Spinal cord (tissue), 10 donors: ENCODE measurements around the gene EIF2B5. TPM values are rescaled to one million over a fixed set of nuclear protein-coding genes. Genes with fewer than 3 reads are reported as not detected.
A peak's percentile ranks its signal among the peaks of the same experiment; 100 is the strongest.
"Not testable (repeated sequence)": the region's sequence is repeated elsewhere in the genome, so short reads cannot be mapped to it uniquely, and the experiment has no call there.

Experiments used
- DNase-seq, 6 donors: peaks; one replicate each; pipeline versions ENCODE4 v3.0.0 to v3.0.0-alpha.2; 2013 to 2015; ENCODE audit warnings: low spot score in 6 of 6, low read depth in 4 of 6
- H3K27ac ChIP-seq: one replicate; pipeline ENCODE4 v1.5.1; 2013; ENCODE audit warnings: low read depth, low read length, control low read depth
- H3K27me3 ChIP-seq: one replicate; pipeline ENCODE4 v1.6.1; 2013; ENCODE audit warnings: low read length; ENCODE audit not compliant: control insufficient read depth, insufficient read depth
- H3K36me3 ChIP-seq: one replicate; pipeline ENCODE4 v1.6.1; 2013; ENCODE audit warnings: low read length; ENCODE audit not compliant: control insufficient read depth, insufficient read depth
- H3K4me1 ChIP-seq: one replicate; pipeline ENCODE4 v1.6.1; 2013; ENCODE audit warnings: low read length; ENCODE audit not compliant: control insufficient read depth, insufficient read depth
- H3K4me3 ChIP-seq: one replicate; pipeline ENCODE4 v1.5.1; 2013; ENCODE audit warnings: low read depth, low read length, control low read depth
- H3K9me3 ChIP-seq: one replicate; pipeline ENCODE4 v1.6.1; 2013; ENCODE audit warnings: low read length; ENCODE audit not compliant: control insufficient read depth, insufficient read depth
- WGBS: methylation state at CpG from one replicate; pipeline ENCODE4 v1.1.5; 2013; ENCODE audit warnings: missing lambda C conversion rate; ENCODE audit not compliant: insufficient coverage; 5-methylcytosine and 5-hydroxymethylcytosine counted together
- polyA plus RNA-seq, 2 donors: library from polyadenylated mRNA; unstranded; fragments of 120-200 nt; gene quantifications; one replicate each; pipeline ENCODE4 v1.2.1, GENCODE V29; 2013; ENCODE audit not compliant: insufficient read length in 2 of 2
- total RNA-seq, 2 donors: library from RNA; depleted of rRNA in 1 of 2; stranded (reverse); fragments of 120-200 nt in 1 of 2; fragments of >200 nt in 1 of 2; gene quantifications; one replicate each; pipeline versions ENCODE4 v1.2.3 to v1.2.4, GENCODE V29; 2013 to 2014
- donor health status: healthy.

Gene EIF2B5
- total and polyA plus RNA-seq, 4 donors, result 38.3 to 58.9 (median 45.8) TPM

DNA sequence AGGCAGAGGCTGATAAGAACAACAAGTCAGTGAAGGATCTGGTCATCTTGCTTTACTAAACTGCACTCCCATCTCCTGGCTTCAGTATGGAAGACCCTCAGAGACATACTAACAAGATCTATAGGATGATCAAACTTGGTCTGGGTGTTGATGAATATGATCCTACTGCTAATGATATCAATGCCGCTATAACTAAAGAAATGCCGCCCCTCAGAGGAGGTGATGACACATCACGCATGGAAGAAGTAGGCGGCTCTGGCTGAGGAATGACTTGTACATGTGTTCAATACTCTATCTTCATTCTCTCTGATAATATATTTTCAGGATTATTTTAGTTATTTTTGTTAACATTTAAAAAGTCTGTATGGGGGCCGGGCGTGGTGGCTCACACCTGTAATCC, 17.5 kb upstream of the EIF2B5 start:
- H3K27ac ChIP-seq, result no peak overlapping the region
- no CpG with 5 or more reads among the region's 6 CpGs for WGBS
- H3K27me3 ChIP-seq, result no peaks in the 10 kb centered on the region
- no peak overlapping the region for H3K4me3 ChIP-seq
- H3K36me3 ChIP-seq, result no peaks in the 10 kb centered on the region
- no peaks in the 10 kb centered on the region for H3K9me3 ChIP-seq
- no peaks in the 10 kb centered on the region for H3K4me1 ChIP-seq
- DNase-seq, result no peak

DNA sequence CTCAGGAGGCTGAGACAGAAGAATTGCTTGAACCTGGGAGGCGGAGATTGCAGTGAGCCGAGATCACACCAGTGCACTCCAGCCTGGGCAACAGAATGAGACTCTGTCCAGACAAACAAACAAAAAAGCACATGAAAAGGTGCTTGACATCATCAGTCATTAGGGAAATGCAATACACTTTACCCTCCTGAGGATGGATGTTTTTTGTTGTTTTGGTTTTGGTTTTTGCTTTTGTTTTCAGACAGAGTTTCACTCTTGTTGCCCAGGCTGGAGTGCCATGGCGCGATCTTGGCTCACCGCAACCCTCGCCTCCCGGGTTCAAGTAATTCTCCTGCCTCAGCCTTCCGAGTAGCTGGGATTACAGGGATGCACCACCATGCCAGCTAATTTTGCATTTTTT, 14.1 kb upstream of the EIF2B5 start:
- H3K27me3 ChIP-seq, DNase-seq, H3K27ac ChIP-seq, H3K9me3 ChIP-seq, H3K4me3 ChIP-seq, H3K4me1 ChIP-seq, H3K36me3 ChIP-seq: not testable (repeated sequence)
- WGBS, result 97% methylated on average over 3 of the region's 8 CpGs

- H3K27me3 ChIP-seq, result no peaks in the 10 kb centered on the region
- H3K27ac ChIP-seq, result no peak overlapping the region
- no CpG with 5 or more reads among the region's 3 CpGs for WGBS
These were observed 9.2 kb upstream of the EIF2B5 start for GRCh38 chr3:184126006-184126405.

GRCh38 chr3:184129012-184129411, 6.1 kb upstream of the EIF2B5 start:
- Histone ChIP-seq H3K27me3 (no peaks in the 10 kb centered on the region), H3K4me1 (no peaks in the 10 kb centered on the region), H3K27ac (no peak overlapping the region), H3K4me3 (no peak overlapping the region), H3K9me3 (no peaks in the 10 kb centered on the region), H3K36me3 (no peaks in the 10 kb centered on the region)
- no CpG with 5 or more reads among the region's 2 CpGs for WGBS
- DNase-seq, result no peak

More at GRCh38 chr3:184126006-184126405, 9.2 kb upstream of the EIF2B5 start:
- DNase-seq, result no peak
- no peaks in the 10 kb centered on the region for H3K36me3 ChIP-seq
- H3K4me3 ChIP-seq, result no peak overlapping the region
- no peaks in the 10 kb centered on the region for H3K9me3 ChIP-seq
- no peaks in the 10 kb centered on the region for H3K4me1 ChIP-seq

- Histone ChIP-seq H3K4me3 (no peak overlapping the region), H3K36me3 (no peaks in the 10 kb centered on the region), H3K9me3 (no peaks in the 10 kb centered on the region), H3K4me1 (no peaks in the 10 kb centered on the region), H3K27ac (no peak overlapping the region), H3K27me3 (no peaks in the 10 kb centered on the region)
- DNase-seq, result no peak
- WGBS, result no CpG with 5 or more reads among the region's 4 CpGs
These were observed 2.2 kb upstream of the EIF2B5 start for GRCh38 chr3:184132945-184133344.

DNA sequence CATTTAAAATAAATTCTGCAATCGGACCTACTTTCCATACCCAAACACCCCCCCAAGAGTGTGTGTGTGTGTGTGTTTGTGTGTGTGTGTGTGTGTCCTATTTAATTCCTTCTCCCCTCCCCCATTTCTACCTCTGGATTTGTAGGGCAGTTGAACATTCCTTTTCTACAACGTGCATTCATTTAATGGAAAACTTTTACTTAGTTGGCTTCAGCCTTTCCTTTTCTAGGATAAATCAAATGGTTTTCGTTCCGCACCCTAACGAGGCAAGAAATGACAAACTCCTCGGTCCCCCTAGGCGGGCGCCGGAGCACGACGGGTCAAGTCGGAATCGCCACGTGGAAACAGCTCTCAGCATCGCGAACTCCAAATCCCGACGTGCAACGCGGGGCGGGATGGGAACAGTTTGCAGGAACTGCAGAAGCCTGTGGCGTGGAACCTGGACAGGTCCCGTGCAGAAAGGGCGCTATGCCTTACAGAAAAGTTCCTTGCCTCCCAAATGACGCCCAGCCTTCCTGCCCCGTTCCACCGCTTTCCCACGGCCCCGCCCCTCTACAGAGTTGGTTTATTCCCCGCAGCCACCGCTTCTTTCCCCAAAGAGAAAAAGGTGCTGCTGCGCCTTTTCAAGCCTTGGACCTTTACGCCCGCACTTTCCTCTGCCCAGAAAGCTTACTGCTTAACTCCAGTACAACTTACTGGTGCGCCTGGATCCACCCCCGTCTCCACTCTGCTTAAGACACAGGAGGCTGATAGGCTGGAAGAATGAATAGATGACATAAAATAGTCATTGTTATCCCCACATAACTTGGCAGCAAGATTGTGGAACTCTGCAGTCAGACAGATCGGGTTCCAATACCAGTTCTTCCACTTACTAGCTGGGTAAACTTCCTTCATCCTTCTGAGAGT, 1.1 kb upstream of the EIF2B5 start:
- Histone ChIP-seq H3K36me3 (peaks cover 7% of the 10 kb centered on the region), H3K4me1 (no peaks in the 10 kb centered on the region), H3K4me3 (peak overlapping the region; percentile 87), H3K27ac (peak overlapping the region; percentile 87), H3K9me3 (no peaks in the 10 kb centered on the region), H3K27me3 (no peaks in the 10 kb centered on the region)
- 0% methylated on average over 33 of the region's 37 CpGs for WGBS
- peak in 4 of 6 donors; percentile 63 to 92 (median 77) for DNase-seq

DNA sequence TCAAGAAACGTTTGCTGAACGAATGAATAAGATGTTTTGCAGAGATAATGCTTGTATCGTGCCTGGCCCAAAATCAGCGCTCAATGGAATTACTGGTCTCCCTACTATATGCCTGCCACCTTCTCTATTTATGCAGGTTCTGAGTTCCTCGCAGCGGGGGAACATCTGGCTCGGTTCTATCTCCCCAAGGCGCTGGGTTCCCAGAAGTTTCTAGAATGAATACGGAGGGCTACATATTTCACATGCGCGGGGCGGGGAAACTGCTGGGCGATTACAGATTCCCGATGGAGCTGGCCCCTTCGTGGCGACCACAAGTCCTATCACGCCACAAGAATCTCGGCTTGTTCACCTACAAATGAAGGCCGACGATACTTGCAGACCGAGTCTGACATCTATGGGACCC, 411 bp upstream of the EIF2B5 start:
- 0% methylated on average over 21 of the region's 21 CpGs for WGBS
- H3K9me3 ChIP-seq, result no peaks in the 10 kb centered on the region
- DNase-seq, result no peak
- no peaks in the 10 kb centered on the region for H3K4me1 ChIP-seq
- H3K36me3 ChIP-seq, result peaks cover 8% of the 10 kb centered on the region
- H3K27ac ChIP-seq, result peak overlapping the region; percentile 87
- peak overlapping the region; percentile 87 for H3K4me3 ChIP-seq
- no peaks in the 10 kb centered on the region for H3K27me3 ChIP-seq

- Histone ChIP-seq H3K27ac (peak overlapping the region; percentile 87), H3K4me3 (peak overlapping the region; percentile 87), H3K4me1 (no peaks in the 10 kb centered on the region), H3K36me3 (peaks cover 17% of the 10 kb centered on the region), H3K27me3 (no peaks in the 10 kb centered on the region), H3K9me3 (no peaks in the 10 kb centered on the region)
- 6% methylated on average over 7 of the region's 9 CpGs for WGBS
- no peak for DNase-seq
These were observed 728 bp downstream of the EIF2B5 start for GRCh38 chr3:184135911-184136260.

DNA sequence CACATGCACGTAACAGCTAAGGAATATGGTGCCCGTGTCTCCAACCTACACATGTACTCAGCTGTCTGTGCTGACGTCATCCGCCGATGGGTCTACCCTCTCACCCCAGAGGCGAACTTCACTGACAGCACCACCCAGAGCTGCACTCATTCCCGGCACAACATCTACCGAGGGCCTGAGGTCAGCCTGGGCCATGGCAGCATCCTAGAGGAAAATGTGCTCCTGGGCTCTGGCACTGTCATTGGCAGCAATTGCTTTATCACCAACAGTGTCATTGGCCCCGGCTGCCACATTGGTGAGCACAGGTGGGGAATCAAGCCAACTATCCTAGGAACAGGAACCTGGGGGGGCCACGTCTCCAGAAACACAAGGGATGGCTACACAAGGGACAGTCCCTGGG, 5.3 kb downstream of the EIF2B5 start:
- no peaks in the 10 kb centered on the region for H3K4me1 ChIP-seq
- DNase-seq, result no peak
- WGBS, result 98% methylated on average over 10 of the region's 10 CpGs
- H3K27me3 ChIP-seq, result no peaks in the 10 kb centered on the region
- no peak overlapping the region for H3K27ac ChIP-seq
- H3K36me3 ChIP-seq, result peaks cover 57% of the 10 kb centered on the region
- no peaks in the 10 kb centered on the region for H3K9me3 ChIP-seq
- H3K4me3 ChIP-seq, result no peak overlapping the region

DNA sequence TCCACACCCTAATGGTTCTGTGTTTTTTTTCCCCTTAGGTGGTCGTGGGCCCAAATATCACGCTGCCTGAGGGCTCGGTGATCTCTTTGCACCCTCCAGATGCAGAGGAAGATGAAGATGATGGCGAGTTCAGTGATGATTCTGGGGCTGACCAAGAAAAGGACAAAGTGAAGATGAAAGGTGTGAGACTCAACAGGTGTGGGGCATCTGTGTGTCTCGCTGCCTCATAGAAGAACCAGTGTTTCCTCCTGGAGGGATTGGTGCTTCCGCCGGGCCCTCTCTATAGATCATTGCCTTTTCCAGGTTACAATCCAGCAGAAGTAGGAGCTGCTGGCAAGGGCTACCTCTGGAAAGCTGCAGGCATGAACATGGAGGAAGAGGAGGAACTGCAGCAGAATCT, 7.0 kb downstream of the EIF2B5 start:
- Histone ChIP-seq H3K27ac (no peak overlapping the region), H3K27me3 (no peaks in the 10 kb centered on the region), H3K4me1 (no peaks in the 10 kb centered on the region), H3K36me3 (peaks cover 64% of the 10 kb centered on the region), H3K4me3 (no peak overlapping the region), H3K9me3 (no peaks in the 10 kb centered on the region)
- no peak for DNase-seq
- 94% methylated on average over 5 of the region's 7 CpGs for WGBS
